Activated CD8-positive, alpha-beta memory T cell treated with anti-CD3 and anti-CD28 coated beads, Interleukin-2, amount 50 U/mL, for 4 hours (primary cell): ENCODE results near the gene NSUN6.

Experiments used
- DNase-seq: peaks from one replicate; pipeline ENCODE4 v3.0.0-alpha.2; 2020

NSUN6 gene

GRCh38 chr10:18497806-18498369 lies 153.5 kb downstream of the NSUN6 start:
- no peak for DNase-seq
